HG02623 (cell line): ENCODE measurements around the gene RPL3.
"Not testable (repeated sequence)": the region's sequence is repeated elsewhere in the genome, so short reads cannot be mapped to it uniquely, and the experiment has no call there.

ENCODE experiments used
- ATAC-seq: cut with Tn5 transposase; IDR thresholded peaks from one replicate; pipeline ENCODE4 v1.9.1; 2021; ENCODE audit warnings: moderate library complexity; ENCODE audit not compliant: unreplicated experiment

Gene RPL3

GRCh38 chr22:39319284-39320022, at the start of gene RPL3:
Gene RPL3 (minus strand): TSS chr22:39319623. CDS start chr22:39319597, 26 bp downstream.
- peak; percentile 87 for ATAC-seq

DNA sequence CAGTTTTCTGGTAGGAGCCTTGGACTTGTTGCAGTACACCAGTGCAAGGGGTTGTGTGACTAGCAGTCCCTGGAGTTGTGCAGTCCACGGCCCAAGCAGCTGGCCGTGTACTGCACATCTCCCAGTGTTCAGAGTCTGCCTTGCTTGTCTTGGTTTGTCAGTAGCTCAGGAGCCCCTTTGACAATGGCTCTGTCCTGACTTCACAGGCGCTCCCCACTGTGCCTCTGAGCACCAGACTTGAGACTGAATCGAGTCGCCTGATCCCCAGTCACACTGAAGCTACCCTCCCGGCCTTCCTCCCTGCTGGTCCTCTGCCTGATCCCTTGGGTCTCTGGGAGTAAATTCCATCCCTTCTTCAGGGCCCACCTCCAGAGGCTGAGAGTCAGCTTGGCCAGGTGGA, 49.8 kb upstream of the RPL3 start:
- no peak for ATAC-seq

- no peak for ATAC-seq
Measured at GRCh38 chr22:39368461-39368911, 49.1 kb upstream of the RPL3 start.

GRCh38 chr22:39367035-39367434, 47.6 kb upstream of the RPL3 start:
- no peak for ATAC-seq

DNA sequence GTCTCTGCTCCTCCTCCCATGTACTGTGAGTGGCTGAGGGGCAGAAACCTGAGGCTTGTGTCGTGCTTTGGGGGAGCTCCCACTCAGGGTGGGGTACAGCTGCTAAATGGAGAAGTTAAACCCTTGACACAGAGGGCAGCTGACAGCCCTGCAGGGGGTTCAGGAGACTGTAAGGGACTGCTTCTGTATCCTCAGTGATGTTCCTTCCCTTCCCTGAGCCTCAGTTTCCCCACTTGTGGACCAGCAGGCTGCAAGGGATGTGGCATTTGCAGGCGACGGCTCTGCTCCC, 46.0 kb upstream of the RPL3 start:
- ATAC-seq, result no peak

- ATAC-seq, result no peak
Measured at GRCh38 chr22:39364714-39365491, 45.5 kb upstream of the RPL3 start.

DNA sequence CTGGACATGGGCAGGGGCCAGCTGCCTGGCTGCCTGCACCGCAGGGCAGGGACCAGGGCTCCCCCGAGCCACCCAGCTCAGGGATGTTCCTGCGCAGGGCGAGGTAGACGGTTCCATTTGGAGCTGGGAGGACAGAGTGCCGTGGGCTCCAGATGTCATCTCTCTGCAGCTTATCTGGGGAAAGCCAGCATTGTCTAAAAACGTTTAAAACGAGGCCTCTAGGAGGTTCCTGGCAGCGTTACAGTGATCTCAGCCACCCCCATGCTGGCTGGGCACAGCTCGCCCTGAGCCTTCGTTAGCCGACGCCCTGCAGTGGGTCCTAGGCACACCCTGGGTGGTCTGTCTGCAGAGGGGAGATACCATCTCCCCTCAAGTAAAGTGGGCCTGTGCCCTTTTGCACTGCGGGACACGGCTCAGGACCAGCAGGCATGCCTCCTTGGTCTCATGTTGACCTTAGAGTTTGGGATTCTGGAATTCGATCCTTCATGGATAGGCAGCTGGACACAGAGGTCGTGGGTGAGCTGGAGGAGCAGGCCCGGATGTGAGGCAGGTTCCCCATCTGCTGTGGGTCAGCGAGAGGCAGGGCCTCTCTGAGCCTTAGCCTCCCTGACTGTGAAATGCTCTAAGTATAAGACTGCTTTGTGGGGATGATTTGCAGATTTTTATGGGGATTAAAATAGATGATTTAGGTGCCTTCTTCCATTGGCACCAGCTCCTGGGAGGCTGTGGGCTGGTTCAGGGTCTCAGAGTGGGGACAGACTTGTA, 44.5 kb upstream of the RPL3 start:
- no peak for ATAC-seq

- no peak for ATAC-seq
Measured at GRCh38 chr22:39362932-39363331, 43.5 kb upstream of the RPL3 start.

GRCh38 chr22:39362271-39362670, 42.8 kb upstream of the RPL3 start:
- no peak for ATAC-seq

GRCh38 chr22:39361496-39361895, 42.1 kb upstream of the RPL3 start:
- no peak for ATAC-seq

- ATAC-seq, result no peak
Measured at GRCh38 chr22:39360674-39361413, 41.4 kb upstream of the RPL3 start.

- ATAC-seq, result no peak
Measured at GRCh38 chr22:39360242-39360641, 40.8 kb upstream of the RPL3 start.

- ATAC-seq, result no peak
Measured at GRCh38 chr22:39359659-39360195, 40.3 kb upstream of the RPL3 start.

GRCh38 chr22:39358197-39358596, 38.8 kb upstream of the RPL3 start:
- ATAC-seq, result not testable (repeated sequence)

DNA sequence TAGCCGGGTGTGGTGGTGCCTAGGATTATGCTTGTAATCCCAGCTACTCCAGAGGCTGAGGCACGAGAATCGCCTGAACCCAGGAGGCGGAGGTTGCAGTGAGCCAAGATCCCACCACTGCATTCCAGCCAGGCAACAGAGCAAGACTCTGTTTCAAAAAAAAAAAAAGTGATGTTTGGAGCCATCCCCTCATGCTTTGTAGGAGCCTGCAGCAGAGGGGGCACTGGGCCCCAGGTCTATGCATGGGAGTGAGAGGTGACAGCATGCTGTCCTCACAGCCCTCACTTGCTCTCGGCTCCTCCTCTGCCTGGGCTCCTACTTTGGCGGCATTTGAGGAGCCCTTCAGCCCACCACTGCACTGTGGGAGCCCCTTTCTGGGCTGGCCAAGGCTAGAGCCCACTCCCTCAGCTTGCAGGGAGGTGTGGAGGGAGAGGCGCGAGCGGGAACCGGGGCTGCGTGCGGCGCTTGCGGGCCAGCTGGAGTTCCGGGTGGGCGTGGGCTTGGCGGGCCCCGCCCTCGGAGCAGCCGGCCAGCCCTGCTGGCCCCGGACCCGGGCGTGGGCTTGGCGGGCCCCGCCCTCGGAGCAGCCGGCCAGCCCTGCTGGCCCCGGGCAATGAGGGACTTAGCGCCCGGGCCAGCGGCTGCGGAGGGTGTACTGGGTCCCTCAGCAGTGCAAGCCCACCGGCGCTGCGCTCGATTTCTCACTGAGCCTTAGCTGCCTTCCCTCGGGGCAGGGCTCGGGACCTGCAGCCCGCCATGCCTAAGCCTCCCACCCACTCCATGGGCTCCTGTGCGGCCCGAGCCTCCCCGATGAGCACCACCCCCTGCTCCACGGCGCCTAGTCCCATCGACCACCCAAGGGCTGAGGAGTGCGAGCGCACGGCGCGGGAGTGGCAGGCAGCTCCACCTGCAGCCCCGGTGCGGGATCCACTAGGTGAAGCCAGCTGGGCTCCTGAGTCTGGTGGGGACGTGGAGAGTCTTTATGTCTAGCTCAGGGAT, 38.0 kb upstream of the RPL3 start:
- not testable (repeated sequence) for ATAC-seq

GRCh38 chr22:39356464-39356863, 37.0 kb upstream of the RPL3 start:
- ATAC-seq, result no peak

- not testable (repeated sequence) for ATAC-seq
Measured at GRCh38 chr22:39355805-39356204, 36.4 kb upstream of the RPL3 start.

DNA sequence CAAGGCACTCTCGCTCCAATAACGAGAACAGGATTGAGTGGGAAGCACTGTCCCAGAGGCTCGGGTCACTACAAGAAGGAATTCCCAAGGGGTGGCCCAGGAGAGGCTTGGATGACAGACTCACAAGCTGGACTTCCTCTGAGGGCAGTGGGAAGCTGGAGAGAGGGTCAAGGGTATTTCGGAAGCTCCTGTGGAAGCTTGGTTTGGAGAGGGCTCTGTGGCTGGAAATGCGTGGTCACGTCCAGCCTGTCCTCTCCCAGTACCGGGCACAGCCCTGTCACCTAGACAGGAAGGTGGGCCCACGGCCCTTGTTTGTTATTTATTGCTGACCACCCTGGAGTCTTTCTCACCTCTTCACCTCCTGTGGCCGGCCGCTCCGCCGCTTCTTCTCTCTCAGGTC, 35.7 kb upstream of the RPL3 start:
- no peak for ATAC-seq

DNA sequence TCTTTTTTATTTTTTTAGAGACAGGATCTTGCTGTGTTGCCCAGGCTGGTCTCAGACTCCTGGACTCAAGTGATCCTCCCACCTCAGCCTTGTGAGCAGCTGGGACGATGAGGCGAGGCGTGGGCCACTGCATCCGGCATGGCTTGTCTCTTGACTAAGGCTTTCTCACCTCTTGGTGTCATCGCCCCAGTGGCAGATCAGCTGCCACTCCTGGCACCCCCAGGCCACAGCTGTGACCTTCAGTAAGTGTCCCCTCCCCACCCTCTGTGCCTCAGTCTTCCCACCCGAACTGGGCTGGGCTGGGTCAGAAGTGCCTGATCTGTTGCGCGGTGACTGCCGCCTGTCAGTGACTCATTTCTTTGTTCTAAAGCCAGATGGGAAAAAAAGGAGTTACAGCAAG, 33.9 kb upstream of the RPL3 start:
- no peak for ATAC-seq
